WERI-Rb-1 (cell line): Measurements from ENCODE around the gene SCRG1.

Experiments
- DNase-seq: peaks from one replicate; pipeline ENCODE4 v3.0.0-alpha.2; 2020
- H3K27ac ChIP-seq: fragments of 250-450 bp; sonication (Bioruptor Pico); 2 replicates; pipeline ENCODE4 v1.5.1; 2020; ENCODE audit warnings: mild to moderate bottlenecking, moderate library complexity
- H3K27me3 ChIP-seq: fragments of 250-450 bp; sonication (Bioruptor Pico); 2 replicates; pipeline ENCODE4 v1.5.1; 2021; ENCODE audit warnings: mild to moderate bottlenecking, low read depth, moderate library complexity; ENCODE audit not compliant: insufficient read depth, severe bottlenecking
- H3K36me3 ChIP-seq: fragments of 250-450 bp; sonication (Bioruptor Pico); 2 replicates; pipeline ENCODE4 v1.5.1; 2020; ENCODE audit warnings: mild to moderate bottlenecking, moderate library complexity
- H3K4me3 ChIP-seq: 2 replicates; pipeline ENCODE4 v1.5.1; 2011; ENCODE audit warnings: low read depth, mild to moderate bottlenecking, control low read depth, low read length
- H3K9me3 ChIP-seq: fragments of 250-450 bp; sonication (Bioruptor Pico); 2 replicates; pipeline ENCODE4 v1.5.1; 2021; ENCODE audit warnings: mild to moderate bottlenecking, moderate library complexity; ENCODE audit not compliant: severe bottlenecking
- CTCF ChIP-seq: IDR thresholded peaks from 2 replicates; pipeline ENCODE4 v1.5.1; 2011; ENCODE audit warnings: low read depth, mild to moderate bottlenecking, control low read depth, inconsistent platforms, low read length

Gene SCRG1

GRCh38 chr4:173401063-173401462 is 2.1 kb upstream of the SCRG1 start:
- Histone ChIP-seq H3K36me3 (no peaks in the 10 kb centered on the region), H3K9me3 (peaks cover 3% of the 10 kb centered on the region), H3K27me3 (no peaks in the 10 kb centered on the region), H3K4me3 (no peak overlapping the region), H3K27ac (no peak overlapping the region)
- no peak for DNase-seq
- TF ChIP-seq CTCF = no peak

GRCh38 chr4:173398220-173398619 is 696 bp downstream of the SCRG1 start:
- Histone ChIP-seq H3K9me3 (no peaks in the 10 kb centered on the region), H3K27ac (no peak overlapping the region), H3K4me3 (no peak overlapping the region), H3K27me3 (no peaks in the 10 kb centered on the region), H3K36me3 (no peaks in the 10 kb centered on the region; the same call in 1 of the 2 replicates)
- no peak for TF ChIP-seq CTCF
- no peak for DNase-seq

- DNase-seq = no peak
- Histone ChIP-seq H3K4me3 (no peak overlapping the region), H3K36me3 (no peaks in the 10 kb centered on the region; the same call in 1 of the 2 replicates), H3K27me3 (no peaks in the 10 kb centered on the region), H3K9me3 (no peaks in the 10 kb centered on the region), H3K27ac (no peak overlapping the region)
- no peak for TF ChIP-seq CTCF
Measured at GRCh38 chr4:173397604-173398003, 1.3 kb downstream of the SCRG1 start.

- Histone ChIP-seq H3K27ac (no peak overlapping the region), H3K36me3 (no peaks in the 10 kb centered on the region; the same call in 1 of the 2 replicates), H3K27me3 (no peaks in the 10 kb centered on the region), H3K9me3 (no peaks in the 10 kb centered on the region), H3K4me3 (no peak overlapping the region)
- no peak for DNase-seq
- no peak for TF ChIP-seq CTCF
Measured at GRCh38 chr4:173391701-173392100, 7.2 kb downstream of the SCRG1 start.

GRCh38 chr4:173386751-173387150 is 12.2 kb downstream of the SCRG1 start:
- DNase-seq = no peak
- TF ChIP-seq CTCF = no peak
- Histone ChIP-seq H3K27ac (no peak overlapping the region), H3K36me3 (no peaks in the 10 kb centered on the region), H3K9me3 (no peaks in the 10 kb centered on the region), H3K4me3 (no peak overlapping the region), H3K27me3 (no peaks in the 10 kb centered on the region)

GRCh38 chr4:173382349-173382748 is 16.6 kb downstream of the SCRG1 start:
- no peak for DNase-seq
- no peak for TF ChIP-seq CTCF
- Histone ChIP-seq H3K4me3 (no peak overlapping the region), H3K36me3 (peaks cover 5% of the 10 kb centered on the region), H3K27ac (no peak overlapping the region), H3K9me3 (no peaks in the 10 kb centered on the region), H3K27me3 (no peaks in the 10 kb centered on the region)
